ENCODE measurements around the gene LRRC14B.
"Not testable (repeated sequence)": the region's sequence is repeated elsewhere in the genome, so short reads cannot be mapped to it uniquely, and the experiment has no call there.

LRRC14B gene

GRCh38 chr5:243683-244367 is 52.5 kb downstream of the LRRC14B start:
- DNase-seq = not testable (repeated sequence)

DNA sequence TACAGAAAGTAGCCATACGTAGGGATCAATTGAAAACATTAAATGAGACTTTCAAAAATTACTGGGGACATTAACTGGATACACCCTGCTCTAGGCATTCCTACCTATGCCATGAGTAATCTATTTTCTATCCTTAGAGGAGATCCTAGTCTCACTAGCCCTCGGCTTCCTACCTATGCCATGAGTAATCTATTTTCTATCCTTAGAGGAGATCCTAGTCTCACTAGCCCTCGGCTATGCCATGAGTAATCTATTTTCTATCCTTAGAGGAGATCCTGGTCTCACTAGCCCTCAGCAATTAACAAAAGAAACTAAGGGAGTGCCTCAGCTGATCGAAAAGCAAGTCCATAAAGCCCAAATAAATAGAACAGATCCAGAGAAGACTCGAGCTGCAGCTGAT is 54.4 kb downstream of the LRRC14B start:
- DNase-seq = not testable (repeated sequence)

Data from activated T-cell treated with anti-CD3 and anti-CD28 coated beads, Interleukin-2, amount 50 U/mL, for 48 hours (primary cell).